ENCODE data around the gene CDT1.

The CDT1 gene

DNA sequence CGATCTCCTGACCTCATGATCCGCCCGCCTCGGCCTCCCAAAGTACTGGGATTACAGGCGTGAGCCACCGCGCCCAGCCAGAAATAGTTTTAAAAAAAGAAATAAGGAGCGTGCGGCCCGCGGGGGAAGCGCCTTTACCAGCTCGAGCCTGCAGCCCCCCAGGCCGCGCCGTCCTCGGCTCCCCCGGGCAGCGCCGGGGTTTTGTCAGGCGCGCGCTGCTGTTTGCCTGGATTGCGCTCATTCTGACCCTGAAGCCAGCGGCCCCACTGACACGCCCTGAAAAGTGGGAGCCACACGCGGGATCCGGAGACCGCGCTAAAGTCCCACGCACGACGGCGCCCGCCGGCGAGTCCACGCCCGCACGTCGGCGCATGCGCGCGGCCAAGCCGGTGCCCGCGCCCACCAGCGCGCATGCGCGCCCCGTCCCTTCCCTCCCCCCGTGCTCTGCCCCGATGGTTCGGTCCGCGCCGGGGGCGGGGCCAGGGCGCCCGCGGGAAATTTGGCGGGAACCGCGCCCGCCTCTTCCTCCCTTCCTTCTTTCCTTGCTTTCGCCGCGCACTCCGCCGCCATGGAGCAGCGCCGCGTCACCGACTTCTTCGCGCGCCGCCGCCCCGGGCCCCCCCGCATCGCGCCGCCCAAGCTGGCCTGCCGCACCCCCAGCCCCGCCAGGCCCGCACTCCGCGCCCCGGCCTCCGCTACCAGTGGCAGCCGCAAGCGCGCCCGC is at the start of gene CDT1:
Gene CDT1, plus strand, starts transcription at position 526 of the 724 bp plus-strand sequence. Its CDS starts 43 bp downstream, at position 569.
- peak; percentile 93 for DNase-seq

DNA sequence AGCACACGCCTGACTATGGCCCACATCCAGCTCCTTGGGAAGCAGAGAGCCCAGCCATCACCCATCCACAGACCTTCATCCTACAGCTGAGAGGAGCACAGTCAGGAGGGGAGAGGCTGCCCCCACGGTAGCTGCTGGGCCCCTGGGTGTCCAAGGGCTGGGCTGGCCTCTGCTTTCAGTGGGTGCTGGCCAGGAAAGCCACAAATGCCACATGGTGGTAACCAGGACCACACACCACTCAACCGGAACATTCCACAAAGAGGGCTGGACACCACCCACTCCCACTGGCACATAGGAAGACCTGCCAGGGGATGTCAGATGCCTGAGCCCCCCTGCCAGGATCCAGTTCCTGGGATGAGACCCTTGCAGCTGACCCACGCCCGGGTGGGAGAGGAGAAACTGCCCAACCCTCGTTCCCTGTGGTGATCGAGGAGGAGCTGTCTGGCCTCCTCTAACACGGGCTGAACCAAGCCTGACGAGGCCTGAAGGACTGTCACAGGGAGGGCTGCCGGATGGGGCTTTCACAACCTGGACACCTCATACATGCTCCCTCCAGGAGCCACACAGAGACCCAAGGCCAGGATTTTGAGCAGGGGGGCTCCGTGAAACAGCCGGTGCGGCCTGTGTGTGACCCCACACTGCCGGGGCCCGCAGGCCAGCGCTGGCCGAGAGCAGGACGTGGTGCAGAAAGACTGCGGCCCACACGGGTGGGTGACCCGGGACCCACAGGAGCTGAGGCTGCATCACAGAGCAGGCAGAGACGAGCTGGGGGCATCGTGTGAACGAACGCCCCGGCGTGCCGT is 49.3 kb upstream of the CDT1 start:
- no peak for DNase-seq

DNA sequence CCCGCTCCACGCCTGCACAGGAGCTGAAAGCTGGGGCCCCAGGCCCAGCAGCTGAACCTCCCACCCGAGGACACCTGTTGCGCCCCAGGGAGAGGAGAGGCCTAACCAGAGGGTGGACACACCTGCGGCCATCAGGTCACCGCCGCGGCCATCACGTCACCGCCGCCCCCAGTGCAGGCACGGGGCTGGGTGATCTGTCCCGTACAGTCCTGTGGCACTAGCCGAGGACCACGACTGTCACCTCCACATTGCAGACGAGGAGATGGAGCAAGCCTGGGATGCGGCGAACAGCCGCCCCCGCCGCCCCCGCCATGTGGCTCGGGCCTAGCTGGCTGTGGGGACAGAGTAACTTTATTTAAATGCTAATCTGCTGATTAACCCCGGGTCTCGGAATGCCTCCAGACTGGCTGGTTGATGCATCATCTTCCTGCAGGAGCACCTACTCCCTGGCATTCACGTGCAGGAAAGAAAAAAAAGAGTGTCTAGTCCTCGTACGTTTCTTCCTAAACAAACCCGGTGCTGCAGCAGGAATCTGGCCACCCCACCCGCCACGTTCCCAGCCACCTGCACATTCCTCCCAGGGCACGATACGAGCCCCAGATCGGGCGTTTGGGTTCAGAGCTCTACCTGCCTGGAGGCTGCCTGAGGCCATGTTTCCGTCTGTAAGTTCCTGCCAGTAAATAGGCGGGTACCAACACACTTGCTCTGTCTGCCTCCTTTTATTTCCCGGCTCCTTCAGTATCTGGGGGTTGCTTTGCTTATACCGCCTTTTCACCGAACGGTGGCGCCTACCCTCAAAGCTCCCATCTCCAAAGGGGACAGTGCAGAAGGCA is 48.5 kb upstream of the CDT1 start:
- DNase-seq: no peak

DNA sequence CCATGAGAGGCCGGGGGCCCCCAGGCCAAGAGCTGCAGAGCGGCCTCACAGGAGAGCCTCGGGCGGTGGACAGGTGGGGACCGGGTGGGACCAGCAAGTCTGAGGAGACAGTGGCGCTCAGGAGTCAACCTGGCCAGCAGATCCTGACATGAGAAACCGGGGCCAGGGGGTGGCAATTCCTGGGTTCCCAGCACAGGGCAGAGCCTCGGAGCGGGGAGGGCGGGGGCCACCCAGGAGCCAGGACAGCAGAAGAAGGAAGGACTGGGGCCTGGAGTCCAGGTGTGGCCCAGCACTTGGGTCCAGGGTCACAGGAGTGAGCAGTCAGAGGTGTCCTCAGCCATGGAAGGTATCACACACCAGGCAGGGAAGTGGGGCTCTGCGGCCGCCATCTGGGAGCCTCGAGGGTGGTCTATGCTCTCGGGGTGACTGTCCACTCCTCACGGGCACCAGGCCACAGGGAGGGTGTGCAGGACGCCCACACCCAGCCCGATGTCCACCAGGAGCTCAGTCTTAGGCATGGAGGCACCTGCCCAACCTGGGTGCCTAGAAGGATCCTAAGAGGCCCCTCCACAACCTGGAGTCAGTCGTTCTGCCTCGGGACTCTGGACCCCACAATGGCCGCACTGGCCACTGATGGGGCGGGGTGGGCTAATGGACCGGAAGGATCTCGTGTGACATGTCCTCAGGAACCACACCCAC is 47.7 kb upstream of the CDT1 start:
- no peak for DNase-seq

DNA sequence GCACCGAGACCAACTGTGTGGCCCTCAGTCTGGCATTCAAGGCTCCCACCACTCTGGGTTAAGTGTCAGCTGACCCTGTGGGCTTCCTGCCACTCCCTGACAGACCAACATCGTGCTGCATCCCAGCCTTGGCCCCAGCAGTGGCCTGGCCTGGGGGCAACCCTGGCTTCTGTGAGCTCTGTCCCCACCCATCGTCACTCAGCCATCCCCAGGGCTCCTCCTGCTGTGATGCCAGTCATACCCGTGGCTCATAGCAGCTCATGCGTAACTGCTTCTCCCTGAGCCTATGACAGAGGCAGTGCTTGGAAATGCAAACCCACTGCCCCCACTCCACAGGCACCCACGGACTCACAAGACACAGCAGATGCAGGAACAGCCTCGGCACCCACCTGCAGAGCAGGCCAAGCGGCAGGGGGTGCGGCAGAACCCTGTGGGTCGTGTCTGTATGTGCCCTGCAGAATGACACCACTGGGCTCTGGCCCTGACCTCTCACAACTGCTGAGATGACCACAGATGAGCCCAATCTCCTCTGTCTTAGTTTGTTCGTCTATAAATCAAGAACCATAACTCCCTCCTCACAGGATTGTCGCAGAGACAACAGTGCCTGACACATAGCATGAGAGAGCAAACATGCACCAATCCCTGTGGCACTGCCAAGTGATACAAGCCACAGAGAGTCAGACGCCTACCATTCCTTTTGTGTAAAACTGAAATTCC is 45.2 kb upstream of the CDT1 start:
- DNase-seq: no peak

DNA sequence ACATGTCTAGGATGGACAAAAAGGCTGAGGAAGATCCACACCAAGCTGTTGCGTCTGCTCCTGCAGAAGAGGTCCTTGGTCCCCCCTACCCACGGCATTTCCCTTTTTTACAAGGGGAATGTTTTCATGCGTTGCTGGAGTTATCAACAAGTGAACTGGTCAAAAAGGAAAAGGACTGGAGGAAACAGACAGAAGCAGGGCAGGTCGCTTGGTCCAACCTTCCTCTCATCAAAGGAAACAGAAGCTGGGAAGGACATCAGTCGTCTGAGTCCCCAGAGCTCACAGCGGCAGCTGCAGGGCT is 44.7 kb upstream of the CDT1 start:
- DNase-seq: no peak

DNA sequence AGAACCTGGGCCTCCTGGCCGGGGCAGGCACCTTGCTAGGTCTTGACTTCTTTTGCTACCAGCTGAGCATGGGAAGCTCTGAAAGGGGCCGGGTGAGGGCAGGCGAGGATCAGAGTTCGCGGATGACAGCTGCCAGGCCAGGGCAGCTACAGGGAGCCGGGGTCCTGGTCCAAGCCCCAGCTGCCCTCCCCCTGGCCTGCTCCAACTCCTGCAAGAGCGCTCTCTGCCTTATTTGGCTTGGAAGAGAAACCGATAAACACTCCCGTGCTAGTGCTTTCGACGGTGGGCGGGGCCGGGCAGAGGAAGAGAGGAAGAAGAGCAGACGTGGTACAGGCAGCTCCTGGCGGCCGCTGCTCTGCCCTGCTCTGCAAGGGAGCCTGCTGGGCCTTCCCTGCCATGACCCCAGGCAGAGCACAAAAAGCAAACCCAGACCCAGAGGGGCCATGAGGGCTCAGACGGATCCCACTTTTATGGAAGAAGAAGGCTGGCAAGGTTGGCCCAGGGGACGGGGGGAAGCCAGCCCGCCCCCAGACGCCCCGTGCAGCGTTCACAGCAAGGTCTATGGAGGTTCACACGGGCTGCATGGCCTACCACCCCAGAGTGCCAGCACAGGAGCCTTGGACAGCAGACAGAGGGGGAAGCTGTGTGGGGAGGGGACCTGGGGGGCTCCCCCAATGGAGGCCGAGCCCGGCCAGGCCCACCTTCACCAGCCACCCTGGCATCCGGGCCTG is 44.2 kb upstream of the CDT1 start:
- DNase-seq: no peak

DNA sequence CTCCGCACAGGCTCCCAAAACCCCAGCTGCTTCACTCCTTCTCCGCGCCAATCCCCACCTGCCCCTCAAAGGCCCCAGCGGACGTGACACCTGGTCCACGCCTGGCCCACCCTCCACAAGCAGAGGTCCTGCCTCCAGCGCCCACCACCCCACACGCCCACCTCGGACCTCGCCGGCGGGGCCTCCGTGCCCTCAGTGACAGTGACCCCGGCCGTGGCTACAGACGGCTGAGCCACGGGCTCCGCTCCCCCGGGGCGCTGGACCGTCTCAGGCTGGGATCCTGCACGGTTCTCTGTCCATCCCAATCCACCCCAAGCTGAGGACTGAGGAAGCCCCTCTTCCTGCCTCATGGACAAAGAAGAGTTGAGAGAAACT is 43.6 kb upstream of the CDT1 start:
- DNase-seq: no peak

DNA sequence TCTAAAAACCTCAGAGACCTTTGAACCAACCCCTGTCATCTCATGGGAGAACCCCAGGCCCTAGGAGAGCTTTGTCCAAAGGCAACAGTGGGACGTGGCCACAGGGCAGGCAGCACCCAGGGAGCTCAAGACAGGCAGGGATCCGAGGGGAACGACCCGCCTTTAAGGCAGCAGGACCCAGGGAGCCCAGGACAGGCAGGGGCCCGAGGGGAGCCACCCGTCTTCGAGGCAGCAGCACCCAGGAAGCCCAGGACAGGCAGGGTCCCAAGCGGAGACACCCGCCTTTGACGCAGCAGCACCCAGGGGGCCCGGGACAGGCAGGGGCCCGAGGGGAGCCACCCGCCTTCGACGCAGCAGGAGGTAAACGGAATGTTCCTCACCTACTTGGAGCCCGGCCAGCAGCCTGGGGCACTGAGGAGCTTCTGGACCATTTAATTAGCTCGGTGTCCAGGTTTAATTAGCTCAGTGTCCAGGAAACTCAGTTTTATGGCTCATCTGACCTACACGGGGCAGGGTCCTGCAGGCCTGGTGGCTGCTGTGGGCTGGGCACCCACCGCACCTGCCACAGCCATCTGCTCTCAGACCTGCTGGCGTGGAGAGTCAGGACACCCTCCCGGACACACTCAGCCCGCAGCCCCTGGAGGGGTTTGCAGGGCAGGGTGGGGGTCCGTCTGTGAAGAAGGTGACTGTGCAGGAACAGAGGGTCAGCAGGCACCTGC is 43.0 kb upstream of the CDT1 start:
- DNase-seq: no peak

DNA sequence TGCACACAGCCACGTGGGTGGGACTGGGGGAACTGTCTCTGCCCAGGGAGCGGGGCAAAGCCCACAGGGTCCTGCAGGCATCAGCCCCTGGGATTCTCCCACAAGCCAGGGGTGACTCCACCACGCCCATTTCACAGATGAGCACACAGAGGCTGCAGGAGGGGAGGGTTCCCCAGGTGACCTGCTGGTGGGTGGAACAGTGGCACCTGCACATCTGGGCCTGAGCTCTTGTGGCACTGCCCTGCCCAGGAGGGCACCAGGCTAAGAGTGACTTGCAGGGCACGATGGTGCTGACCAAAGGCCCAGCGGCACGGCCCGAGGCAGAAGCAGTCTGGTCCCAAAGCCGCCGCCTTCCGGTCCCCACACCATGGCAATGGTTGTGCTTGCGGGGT is 42.5 kb upstream of the CDT1 start:
- no peak for DNase-seq

DNA sequence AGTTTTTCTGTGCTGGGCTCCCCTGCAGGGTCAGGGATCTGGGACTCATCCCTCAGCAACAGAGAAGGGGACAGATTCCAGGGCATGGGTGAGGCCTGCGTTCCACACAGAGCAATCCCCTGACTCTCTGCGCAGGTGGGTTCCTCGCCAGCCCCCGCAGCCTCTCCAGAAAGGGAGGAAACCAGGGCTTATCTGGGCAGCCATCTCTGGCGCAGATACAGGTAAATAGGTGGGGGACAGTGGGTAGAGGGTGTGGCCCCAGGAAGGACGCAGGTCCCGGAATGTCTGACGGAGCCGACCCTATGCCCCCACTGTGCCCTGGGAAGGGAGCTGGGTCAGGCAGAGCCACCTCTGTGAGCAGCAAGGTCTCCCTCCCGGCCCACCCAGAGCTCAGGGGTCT is 41.8 kb upstream of the CDT1 start:
- no peak for DNase-seq

DNA sequence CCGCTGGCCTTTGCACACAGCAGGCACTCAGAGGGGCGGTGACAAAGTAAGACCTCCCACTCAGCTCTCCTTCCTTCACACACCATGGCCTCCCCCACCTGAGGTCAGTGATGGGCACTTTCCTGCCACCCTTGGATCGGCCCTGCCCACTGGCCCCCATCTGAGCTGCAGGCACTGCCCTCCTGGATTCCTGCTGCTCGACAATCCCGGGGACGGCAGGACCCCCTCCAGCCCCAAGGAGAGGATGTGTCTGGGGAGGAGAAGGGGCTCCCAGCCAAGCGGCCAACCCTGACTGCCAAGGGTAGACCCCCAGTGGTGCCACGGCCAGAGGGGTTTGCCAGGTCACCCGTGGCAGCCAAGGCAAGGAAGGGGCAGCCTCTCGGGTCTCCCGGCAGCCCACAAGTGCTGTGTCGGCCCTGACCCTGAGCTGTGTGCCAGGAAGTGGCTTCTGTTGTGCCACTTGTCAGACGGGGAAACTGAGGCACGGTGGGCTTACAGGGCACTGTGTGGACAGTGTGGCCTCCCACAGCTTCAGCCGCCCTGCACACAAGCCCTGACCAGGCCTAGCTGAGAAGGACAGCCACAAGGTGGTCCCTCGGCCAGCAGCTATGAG is 41.2 kb upstream of the CDT1 start:
- no peak for DNase-seq

DNA sequence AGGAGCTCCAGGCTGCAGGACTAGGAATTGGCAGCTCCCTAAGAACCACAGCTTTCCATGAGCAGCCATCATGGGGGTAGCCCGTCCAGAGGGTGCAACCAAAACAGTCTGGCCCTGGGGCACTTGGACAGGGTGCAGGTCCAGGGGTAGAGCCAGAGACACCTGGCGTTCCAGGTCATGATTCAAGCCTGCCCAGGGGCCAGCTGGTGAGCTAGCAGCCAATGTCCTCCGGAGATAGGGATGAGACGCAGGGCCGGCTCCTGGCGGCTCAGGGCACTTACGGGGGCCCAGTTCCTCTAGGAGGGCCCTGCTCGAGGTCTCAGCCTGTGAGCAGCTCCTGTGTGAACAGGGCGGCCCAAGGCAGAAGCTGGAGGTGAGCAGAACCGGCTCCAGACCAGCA is 40.6 kb upstream of the CDT1 start:
- no peak for DNase-seq

DNA sequence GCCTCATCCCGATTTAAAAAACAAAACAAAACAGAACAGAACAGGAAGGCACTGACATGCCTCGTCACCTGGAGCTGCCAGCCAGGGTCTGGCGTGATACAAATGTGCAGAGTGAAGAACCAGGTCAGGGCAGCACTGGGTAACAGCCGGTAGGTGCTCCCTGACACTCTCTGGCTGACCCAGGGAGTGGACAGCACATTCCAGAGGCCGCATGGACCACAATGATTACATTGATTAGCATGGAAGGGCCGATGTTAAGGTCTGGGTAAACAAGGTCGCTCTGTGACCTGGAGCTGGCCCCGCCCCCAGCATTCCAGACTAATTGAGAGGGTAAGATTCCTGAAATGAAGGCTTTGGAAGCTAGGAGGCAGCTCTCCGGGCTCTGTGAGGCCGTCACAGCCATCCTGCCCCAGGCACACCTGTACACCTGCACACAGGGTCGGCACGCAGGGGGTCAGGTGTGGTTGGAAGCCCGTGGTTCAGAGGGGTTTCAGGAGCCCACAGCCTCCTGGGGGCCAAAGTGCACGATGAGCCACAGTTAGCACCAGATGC is 40.0 kb upstream of the CDT1 start:
- DNase-seq: no peak

DNA sequence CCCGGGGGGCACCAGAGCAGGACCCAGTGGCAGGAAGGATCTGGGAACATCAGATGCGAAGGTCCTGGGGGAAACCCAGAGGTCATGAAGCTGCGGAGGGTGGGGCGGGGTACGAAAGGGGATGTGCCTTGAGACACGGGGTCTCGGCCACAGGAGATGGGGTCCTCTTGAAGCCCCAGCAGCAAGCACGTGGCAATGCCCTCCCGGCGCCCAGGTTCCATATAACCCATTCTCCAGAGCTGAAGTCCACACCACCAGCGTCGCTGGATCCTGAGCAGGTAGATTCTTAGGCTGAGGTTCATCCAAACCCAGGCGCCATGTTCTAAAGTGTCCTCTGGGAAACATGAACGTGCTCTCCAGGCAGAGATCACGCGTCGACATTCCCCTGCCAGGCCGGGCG is 39.5 kb upstream of the CDT1 start:
- DNase-seq: no peak

DNA sequence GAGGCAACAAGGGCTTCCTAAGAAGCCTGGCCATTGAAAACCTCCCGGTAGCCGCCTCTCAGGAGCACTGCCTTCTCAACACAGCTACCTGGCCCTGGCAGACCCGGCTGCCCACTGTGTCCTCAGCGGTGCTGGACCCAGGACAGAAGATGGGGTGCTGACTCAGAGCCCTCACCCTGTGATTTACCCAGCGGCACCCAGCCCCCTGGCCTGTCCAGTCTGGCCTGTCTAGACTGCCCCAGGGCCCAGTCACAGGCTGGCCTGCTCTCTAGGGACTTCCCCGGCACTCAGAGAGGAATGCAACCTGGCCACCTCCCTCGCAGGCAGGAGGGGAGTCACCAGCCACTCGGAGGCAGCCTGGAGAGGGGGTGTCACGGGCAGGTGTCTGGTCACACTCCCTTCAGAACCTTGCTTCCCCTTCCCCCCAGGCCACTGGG is 38.7 kb upstream of the CDT1 start:
- no peak for DNase-seq

DNA sequence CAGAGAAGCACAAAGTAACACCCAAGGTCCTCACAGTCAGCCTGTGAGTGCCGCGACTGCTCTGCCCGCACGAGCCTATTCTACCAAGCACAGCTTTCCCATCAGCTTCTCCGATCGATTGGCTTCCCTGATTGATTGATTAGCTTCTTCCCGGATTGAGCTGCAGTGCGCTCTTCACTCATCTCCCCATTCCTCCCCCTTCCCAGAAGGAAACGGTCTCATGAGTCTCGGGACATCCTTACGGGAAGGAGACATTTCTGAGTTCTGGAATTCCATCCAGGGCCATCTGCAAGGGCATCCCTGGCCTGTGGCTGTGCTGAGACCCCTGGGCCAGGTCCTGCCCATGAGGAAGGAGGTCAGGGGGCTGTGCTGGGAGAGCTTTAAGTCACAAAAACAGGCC is 36.6 kb upstream of the CDT1 start:
- no peak for DNase-seq

DNA sequence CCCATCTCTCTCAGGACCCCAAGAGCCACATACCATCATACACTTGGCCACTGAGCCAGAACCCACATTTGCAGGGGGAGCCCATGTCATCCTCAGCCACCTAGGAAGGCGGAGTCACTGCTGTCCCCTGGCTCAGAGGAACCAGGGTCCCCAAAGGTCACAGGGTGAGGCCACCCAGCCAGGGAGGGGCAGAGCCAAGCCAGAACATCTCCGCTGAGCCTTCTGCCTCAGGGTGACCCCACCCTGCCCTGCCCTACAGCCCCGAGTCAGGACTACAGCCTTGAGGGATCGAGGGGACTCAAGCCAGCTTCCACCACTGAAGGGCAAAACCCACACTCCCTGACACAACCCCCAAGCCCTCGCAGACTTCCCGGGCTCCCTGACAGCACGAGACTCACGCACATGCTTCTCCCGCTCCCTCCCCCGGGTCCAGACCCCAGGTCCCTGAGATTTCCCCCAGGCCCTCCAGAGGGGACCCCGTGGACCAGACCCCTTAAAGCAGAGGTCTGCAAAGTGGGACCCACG is 36.0 kb upstream of the CDT1 start:
- no peak for DNase-seq

DNA sequence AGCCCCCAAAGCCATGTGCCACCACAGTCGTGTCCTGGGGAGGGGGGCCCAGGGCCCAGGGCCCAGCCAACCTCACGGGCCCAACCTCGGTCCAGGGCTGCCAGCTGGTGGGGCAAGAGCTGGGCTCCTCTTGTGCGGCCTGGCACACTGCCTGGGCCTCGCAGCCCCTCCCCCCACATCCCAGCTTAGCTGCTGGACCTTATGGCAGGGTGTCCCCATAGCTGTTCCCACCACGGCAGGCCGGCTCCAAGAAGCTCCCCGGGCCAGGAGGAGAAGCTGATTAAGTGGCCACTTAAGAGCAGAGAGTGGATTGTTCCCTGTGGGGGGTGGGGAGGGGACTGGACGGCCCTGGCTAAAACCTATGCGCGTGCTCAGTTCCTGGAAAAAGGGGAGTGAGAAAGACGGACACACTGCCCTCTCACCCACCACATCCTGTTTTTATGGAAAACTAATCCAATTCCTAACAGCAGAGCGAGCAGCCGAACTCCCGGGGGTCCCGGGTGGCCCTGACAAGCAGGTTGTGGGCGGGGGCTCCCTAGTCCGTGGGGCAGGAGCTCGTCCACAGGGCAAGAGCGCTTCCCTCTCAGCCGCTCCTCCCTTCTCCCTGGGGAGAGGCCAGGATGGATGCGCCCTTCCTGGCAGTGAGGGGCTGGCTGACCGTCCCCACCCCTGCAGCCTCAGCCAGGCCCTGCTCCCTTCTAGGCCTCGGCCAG is 35.4 kb upstream of the CDT1 start:
- DNase-seq: peak; percentile 78

All from right forelimb (tissue), 1 donor.